Body of pancreas (tissue), 4 donors: ENCODE results near the gene OGT. TPM values are rescaled to one million over a fixed set of nuclear protein-coding genes. Genes with fewer than 3 reads are reported as not detected.

Experiments used
- ATAC-seq: fragments of 150-250 bp; one replicate; pipeline ENCODE4 v1.9.1; 2016
- DNase-seq, 4 donors: peaks; one replicate each; pipeline ENCODE4 v3.0.0-alpha.2; 2019
- H3K27ac ChIP-seq, 4 donors: fragments of 200-600 bp; sonication (generic); 1 replicate in 3 of 4; 2 replicates in 1 of 4; pipeline versions ENCODE4 v1.5.1 to v1.6.1; 2016 to 2019; ENCODE audit warnings: mild to moderate bottlenecking in 1 of 4, mixed read lengths in 1 of 4, moderate library complexity in 1 of 4
- H3K27me3 ChIP-seq, 2 donors: fragments of 200-600 bp; sonication (generic); one replicate each; pipeline ENCODE4 v1.6.0; 2016; ENCODE audit warnings: mild to moderate bottlenecking in 1 of 2
- H3K36me3 ChIP-seq, 2 donors: fragments of 200-600 bp; sonication (generic); replicated peaks in 1 of 2; 2 replicates each; pipeline ENCODE4 v1.5.1; 2016; ENCODE audit warnings: low read depth in 2 of 2; ENCODE audit not compliant: insufficient read depth in 1 of 2
- H3K4me1 ChIP-seq: fragments of 200-600 bp; sonication (generic); one replicate; pipeline ENCODE4 v1.6.0; 2016
- H3K4me3 ChIP-seq, 2 donors: fragments of 200-600 bp; sonication (generic); 1 replicate in 1 of 2; 2 replicates in 1 of 2; pipeline ENCODE4 v1.5.1; 2016 to 2019
- H3K9me3 ChIP-seq, 3 donors: fragments of 200-600 bp; sonication (generic); 1 replicate in 2 of 3; 2 replicates in 1 of 3; pipeline ENCODE4 v1.5.1; 2016
- CTCF ChIP-seq, 7 experiments: fragments of 450-650 bp in 4 of 7; fragments of 200-600 bp in 3 of 7; sonication (generic) in 3 of 7; IDR thresholded peaks; one replicate each; pipeline ENCODE4 v1.5.1; 2016 to 2019; ENCODE audit warnings: antibody characterized with exemption in 7 of 7
- POLR2A ChIP-seq, 3 donors: fragments of 450-650 bp; IDR thresholded peaks; one replicate each; pipeline ENCODE4 v1.6.1; 2016; ENCODE audit warnings: antibody characterized with exemption in 3 of 3, mild to moderate bottlenecking in 2 of 3
- WGBS, 2 donors: methylation state at CpG; one replicate each; pipeline ENCODE4 v1.1.5; 2017; 5-methylcytosine and 5-hydroxymethylcytosine counted together
- intact Hi-C: fragments of 100-400 bp; cut with DNase I; formaldehyde crosslinking; loops from one replicate; pipeline ENCODE4 v1.15.1; 2023
- total RNA-seq, 2 donors: library from RNA; depleted of rRNA; stranded (reverse); fragments of >200 nt; gene quantifications; one replicate each; pipeline ENCODE4 v1.1.0, GENCODE V29; 2016

Gene OGT
- total RNA-seq, 2 donors from 2014 or later = 180 to 184 TPM

- 84% methylated on average over 2 of the region's 2 CpGs; no CpG with 5 or more reads in 1 of the 2 donors for WGBS, 2 donors
Measured at GRCh38 chrX:71599965-71600364, 67.1 kb downstream of the OGT start.

GRCh38 chrX:71603618-71604017, 70.7 kb downstream of the OGT start:
- H3K36me3 ChIP-seq = peaks cover 0 to 2% of the 10 kb centered on the region in 2 donors
- no peak for TF ChIP-seq CTCF (IDR thresholded peaks at IDR 0.05)
- TF ChIP-seq POLR2A (IDR thresholded peaks at IDR 0.05) = no peak
- DNase-seq (no peak), ATAC-seq (no peak)
- no peaks in the 10 kb centered on the region for H3K4me1 ChIP-seq
- 80 to 96% methylated on average over 12 to 28 of the region's 33 CpGs for WGBS, 2 donors
- H3K27ac ChIP-seq = no peak overlapping the region
- intact Hi-C loops = no loop called here
- no peaks in the 10 kb centered on the region for H3K27me3 ChIP-seq
- no peak overlapping the region for H3K4me3 ChIP-seq
- no peaks in the 10 kb centered on the region for H3K9me3 ChIP-seq

More at GRCh38 chrX:71599965-71600364, 67.1 kb downstream of the OGT start:
- H3K4me3 ChIP-seq = no peak overlapping the region
- intact Hi-C loops = no loop called here
- no peak for TF ChIP-seq CTCF (IDR thresholded peaks at IDR 0.05)
- peaks cover 0 to 2% of the 10 kb centered on the region in 2 donors for H3K36me3 ChIP-seq
- DNase-seq (no peak), ATAC-seq (no peak)
- H3K9me3 ChIP-seq = no peaks in the 10 kb centered on the region
- no peaks in the 10 kb centered on the region for H3K4me1 ChIP-seq
- no peaks in the 10 kb centered on the region for H3K27me3 ChIP-seq
- H3K27ac ChIP-seq = no peak overlapping the region

GRCh38 chrX:71604141-71604540, 71.2 kb downstream of the OGT start:
- intact Hi-C loops = no loop called here
- TF ChIP-seq CTCF (IDR thresholded peaks at IDR 0.05) (no peak), POLR2A (IDR thresholded peaks at IDR 0.05) (no peak)

GRCh38 chrX:71604796-71605568, 72.1 kb downstream of the OGT start:
- TF ChIP-seq CTCF (IDR thresholded peaks at IDR 0.05) (no peak), POLR2A (IDR thresholded peaks at IDR 0.05) (no peak)
- 96 to 97% methylated on average over 5 to 7 of the region's 8 CpGs for WGBS, 2 donors
- intact Hi-C loops = no loop called here

More at GRCh38 chrX:71604141-71604540, 71.2 kb downstream of the OGT start:
- WGBS, 2 donors = 96 to 100% methylated on average over 7 to 10 of the region's 10 CpGs
- H3K4me1 ChIP-seq = no peaks in the 10 kb centered on the region
- peaks cover 0 to 2% of the 10 kb centered on the region in 2 donors for H3K36me3 ChIP-seq
- no peak overlapping the region for H3K27ac ChIP-seq
- no peak overlapping the region for H3K4me3 ChIP-seq
- H3K9me3 ChIP-seq = no peaks in the 10 kb centered on the region
- no peaks in the 10 kb centered on the region for H3K27me3 ChIP-seq
- ATAC-seq (no peak), DNase-seq (no peak)

More at GRCh38 chrX:71604796-71605568, 72.1 kb downstream of the OGT start:
- no peaks in the 10 kb centered on the region for H3K27me3 ChIP-seq
- no peak overlapping the region for H3K4me3 ChIP-seq
- H3K9me3 ChIP-seq = no peaks in the 10 kb centered on the region
- H3K36me3 ChIP-seq = peaks cover 0 to 2% of the 10 kb centered on the region in 2 donors
- DNase-seq (no peak), ATAC-seq (no peak)
- H3K4me1 ChIP-seq = no peaks in the 10 kb centered on the region
- H3K27ac ChIP-seq = no peak overlapping the region
